HG03521 (cell line): ENCODE data around the gene APOA4.

ENCODE experiments used
- ATAC-seq: cut with Tn5 transposase; IDR thresholded peaks from one replicate; pipeline ENCODE4 v1.9.1; 2021; ENCODE audit warnings: mild to moderate bottlenecking, moderate library complexity; ENCODE audit not compliant: unreplicated experiment

The APOA4 gene

DNA sequence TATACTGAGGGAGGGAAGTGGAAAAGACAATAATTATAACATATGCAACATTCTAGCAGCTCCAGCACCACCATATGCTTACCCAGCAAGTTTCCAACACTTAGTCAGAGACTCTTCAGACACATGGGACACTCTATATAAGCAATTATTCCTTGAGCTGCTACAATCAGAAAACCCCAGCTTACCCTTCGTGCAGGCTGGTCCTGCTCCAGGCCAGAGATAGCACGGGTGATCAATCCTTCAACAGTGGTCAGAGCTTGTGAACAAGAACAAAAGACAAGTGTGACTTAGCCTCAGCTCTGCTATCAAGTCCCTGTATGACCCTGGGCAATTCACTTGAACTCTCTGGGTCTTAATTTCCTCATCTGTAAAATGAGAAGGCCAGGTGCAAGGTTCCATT, 36.8 kb downstream of the APOA4 start:
- no peak for ATAC-seq

DNA sequence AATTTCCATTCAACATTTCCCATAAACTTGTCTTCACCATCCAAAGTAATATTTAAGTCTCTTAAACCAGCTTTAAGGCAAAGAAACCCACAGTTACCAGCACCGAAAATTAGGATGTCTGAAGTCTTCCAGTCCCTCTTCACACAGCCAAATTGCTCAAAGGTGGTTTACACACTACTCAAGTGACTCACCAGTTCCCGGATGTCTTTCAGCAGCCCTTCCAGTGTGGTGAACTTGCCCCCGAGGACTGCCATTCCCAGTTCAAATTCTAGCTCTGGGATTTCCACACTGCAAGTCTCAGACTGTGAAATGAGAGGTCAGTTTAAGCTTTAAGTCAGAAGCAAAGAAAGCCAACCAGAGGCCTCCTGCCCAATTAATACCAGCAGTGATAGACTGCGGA, 40.4 kb downstream of the APOA4 start:
- ATAC-seq, result no peak

DNA sequence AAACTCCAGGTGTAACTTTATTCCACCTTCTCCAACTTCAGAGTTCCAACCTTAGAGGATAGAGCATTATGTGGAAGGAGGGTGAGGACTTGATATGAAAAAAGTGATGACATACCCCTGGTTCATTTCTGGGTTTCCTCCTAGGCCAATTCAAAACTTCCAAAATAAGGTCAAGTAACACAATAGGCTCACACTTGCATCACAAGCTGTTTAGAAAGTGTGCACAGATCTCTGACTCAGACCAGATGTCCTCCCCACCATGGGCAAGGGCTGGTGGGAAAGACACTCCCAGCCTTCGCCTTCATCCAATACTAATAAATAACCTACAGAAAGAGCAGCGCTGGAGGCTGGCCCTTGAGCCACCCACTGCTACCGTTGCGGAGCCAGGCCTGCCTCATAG, 44.5 kb downstream of the APOA4 start:
- ATAC-seq, result no peak

DNA sequence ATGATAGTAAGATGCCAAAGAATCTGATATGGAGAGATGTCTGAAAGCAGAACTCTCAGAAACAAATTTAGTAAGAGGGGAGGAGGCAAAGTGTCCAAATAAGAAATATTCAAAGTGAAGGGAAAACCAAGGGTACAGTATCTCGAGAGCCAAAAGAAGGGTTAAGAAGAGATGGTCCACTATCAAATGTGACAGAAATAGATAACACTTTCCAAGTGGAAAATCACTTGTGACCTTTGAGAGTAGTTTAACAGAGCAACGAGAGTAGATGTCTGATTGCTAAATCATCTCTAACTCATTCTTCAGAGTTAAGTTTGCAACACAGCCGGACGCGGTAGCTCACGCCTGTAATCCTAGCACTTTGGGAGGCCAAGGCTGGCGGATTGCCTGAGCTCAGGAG, 46.0 kb downstream of the APOA4 start:
- no peak for ATAC-seq

DNA sequence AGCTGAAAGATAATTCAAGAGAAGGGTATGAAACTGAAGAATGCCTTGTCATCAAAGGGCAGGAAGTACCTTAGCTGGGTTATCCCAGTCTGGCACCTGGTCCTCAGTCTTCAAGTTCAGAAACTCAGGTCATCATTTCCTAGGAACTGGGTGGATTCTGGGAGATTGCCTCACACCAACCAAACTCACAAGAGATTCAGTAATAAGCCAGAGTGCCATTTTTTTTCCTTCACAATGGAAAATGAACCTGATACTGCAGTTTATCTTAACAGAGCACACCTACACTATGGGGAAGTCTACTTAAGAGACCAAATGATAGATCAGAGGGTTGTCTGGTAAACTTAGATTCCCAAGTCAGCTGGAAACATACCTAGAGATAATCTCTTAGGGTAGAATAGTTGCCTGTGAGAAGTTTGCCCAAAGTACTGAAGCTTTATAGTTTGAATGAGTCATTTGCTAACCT, 46.6 kb downstream of the APOA4 start:
- ATAC-seq, result no peak

DNA sequence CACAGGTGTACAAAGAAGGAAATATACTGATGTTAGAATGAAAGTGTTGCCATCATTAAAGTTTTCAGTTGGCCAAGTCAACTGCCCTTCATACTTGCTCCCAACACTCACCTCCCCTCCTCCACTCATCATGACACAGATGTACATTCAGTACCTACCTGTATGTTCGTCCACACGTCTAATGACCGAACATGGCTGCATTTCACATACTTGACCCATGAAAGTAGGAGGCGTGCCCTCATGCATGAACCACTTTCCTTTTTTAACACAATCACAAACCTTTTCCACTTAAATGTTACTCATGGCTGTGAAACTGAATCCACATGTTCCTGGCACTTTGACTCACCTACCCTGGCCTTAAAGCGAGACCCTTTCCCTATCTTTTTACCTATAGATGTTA, 47.1 kb downstream of the APOA4 start:
- ATAC-seq, result no peak

DNA sequence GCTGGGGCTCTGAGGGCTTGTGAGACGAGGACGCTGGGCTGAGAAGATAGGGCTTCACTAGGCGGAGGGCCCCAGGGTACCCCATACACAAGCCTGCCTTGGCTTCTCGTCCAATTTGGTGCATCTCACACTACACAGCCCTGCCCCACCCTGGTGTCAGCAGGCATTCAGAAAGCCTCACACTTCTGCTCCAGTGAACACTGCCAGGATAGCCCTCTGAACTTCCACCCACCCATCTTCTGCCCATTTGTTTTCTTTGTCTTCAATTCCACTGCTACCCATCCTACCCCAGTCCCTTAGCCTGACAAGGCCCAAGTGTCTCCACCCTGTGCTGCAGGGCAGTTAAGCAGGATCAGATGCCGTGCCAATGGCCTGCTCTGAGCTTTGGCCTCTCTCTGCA, 48.4 kb downstream of the APOA4 start:
- ATAC-seq, result no peak

GRCh38 chr11:116773203-116774097, 49.7 kb downstream of the APOA4 start:
- ATAC-seq, result no peak

GRCh38 chr11:116772443-116773202, 50.5 kb downstream of the APOA4 start, which contains the start of gene BUD13:
TSS of gene BUD13 (minus strand) at chr11:116772987. CDS start at chr11:116772964, 23 bp downstream.
- peak; percentile 87 for ATAC-seq

DNA sequence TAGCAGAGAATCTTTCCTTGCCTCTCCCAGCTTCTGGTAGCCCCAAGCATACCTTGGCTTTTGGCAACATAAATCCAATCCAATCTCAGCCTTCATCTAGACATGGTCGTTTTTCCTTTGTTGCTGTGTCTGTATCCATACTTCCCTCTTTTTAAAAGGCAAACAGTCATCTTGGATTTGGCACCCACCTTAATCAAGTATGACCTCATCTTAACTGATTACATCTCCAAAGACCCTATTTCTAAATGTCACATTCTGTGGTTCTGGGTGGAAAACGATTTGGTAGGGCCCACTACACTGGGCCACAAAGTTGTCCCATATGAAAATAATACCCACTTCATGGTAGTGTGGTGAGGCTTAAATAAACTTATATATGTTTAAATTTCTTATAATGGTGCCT, 51.2 kb downstream of the APOA4 start:
- no peak for ATAC-seq
